ENCODE results near the gene SFT2D3. TPM values are rescaled to one million over a fixed set of nuclear protein-coding genes. Genes with fewer than 3 reads are reported as not detected.
"Not testable (repeated sequence)": the region's sequence is repeated elsewhere in the genome, so short reads cannot be mapped to it uniquely, and the experiment has no call there.

SFT2D3 gene
- polyA plus RNA-seq, 1 experiment, result 3.5 TPM

DNA sequence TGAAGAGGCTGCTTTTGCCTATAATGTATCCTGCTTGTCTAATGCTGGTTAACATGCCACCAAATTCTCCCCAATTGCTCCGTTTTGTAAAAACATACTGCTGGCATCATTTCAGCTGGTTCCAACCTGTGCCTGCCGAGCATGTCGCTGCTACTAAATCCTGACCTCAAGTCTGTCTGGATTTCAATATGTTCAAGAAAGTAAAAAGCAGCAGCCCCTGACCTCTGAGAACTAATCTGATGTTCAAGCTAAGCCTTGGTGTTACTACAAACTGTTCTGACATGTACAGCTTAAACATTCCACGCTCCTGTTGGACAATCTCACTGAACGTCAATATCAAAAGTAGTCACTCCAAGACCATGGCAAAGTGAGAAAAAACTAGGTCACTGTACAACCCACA, 46.3 kb downstream of the SFT2D3 start:
- no peak overlapping the region for H3K4me3 ChIP-seq (ENCODE audit: low read depth, low read length)

DNA sequence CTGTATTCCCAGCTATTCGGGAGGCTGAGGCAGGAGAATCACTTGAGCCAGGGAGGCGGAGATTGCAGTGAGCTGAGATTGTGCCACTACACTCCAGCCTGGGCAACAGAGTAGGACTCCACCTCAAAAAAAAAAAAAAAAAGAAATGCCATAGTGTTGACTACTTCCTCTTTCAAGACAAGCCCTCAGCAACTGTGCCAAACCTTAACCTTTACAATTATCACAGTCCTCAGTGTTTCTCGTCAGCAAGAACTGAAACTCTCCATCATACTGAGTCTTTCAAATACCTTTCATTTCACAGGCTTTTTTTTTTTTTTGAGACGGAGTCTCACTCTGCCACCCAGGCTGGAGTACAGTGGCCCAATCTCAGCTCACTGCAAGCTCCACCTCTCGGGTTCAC, 48.2 kb downstream of the SFT2D3 start:
- DNase-seq (ENCODE audit: low read depth); POLR2A ChIA-PET; CTCF ChIA-PET; H3K27me3 ChIP-seq (ENCODE audit: control insufficient read depth, insufficient read depth, low read length); H3K4me3 ChIP-seq (ENCODE audit: low read depth, low read length); H3K36me3 ChIP-seq (ENCODE audit: control insufficient read depth, insufficient read depth, low read length): not testable (repeated sequence)

More for the DNA sequence above, 46.3 kb downstream of the SFT2D3 start:
- CTCF ChIA-PET, result no interaction called here
- Histone ChIP-seq H3K27me3 (ENCODE audit: control insufficient read depth, insufficient read depth, low read length) (no peaks in the 10 kb centered on the region), H3K36me3 (ENCODE audit: control insufficient read depth, insufficient read depth, low read length) (no peaks in the 10 kb centered on the region; the same call in 1 of the 2 replicates)
- no peak for DNase-seq (ENCODE audit: low read depth)
- POLR2A ChIA-PET, result no interaction called here
- TF ChIP-seq, protein P1, sequence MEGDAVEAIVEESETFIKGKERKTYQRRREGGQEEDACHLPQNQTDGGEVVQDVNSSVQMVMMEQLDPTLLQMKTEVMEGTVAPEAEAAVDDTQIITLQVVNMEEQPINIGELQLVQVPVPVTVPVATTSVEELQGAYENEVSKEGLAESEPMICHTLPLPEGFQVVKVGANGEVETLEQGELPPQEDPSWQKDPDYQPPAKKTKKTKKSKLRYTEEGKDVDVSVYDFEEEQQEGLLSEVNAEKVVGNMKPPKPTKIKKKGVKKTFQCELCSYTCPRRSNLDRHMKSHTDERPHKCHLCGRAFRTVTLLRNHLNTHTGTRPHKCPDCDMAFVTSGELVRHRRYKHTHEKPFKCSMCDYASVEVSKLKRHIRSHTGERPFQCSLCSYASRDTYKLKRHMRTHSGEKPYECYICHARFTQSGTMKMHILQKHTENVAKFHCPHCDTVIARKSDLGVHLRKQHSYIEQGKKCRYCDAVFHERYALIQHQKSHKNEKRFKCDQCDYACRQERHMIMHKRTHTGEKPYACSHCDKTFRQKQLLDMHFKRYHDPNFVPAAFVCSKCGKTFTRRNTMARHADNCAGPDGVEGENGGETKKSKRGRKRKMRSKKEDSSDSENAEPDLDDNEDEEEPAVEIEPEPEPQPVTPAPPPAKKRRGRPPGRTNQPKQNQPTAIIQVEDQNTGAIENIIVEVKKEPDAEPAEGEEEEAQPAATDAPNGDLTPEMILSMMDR (IDR thresholded peaks at IDR 0.05; ENCODE audit: insufficient read depth, low read depth, low read length), result no peak

DNA sequence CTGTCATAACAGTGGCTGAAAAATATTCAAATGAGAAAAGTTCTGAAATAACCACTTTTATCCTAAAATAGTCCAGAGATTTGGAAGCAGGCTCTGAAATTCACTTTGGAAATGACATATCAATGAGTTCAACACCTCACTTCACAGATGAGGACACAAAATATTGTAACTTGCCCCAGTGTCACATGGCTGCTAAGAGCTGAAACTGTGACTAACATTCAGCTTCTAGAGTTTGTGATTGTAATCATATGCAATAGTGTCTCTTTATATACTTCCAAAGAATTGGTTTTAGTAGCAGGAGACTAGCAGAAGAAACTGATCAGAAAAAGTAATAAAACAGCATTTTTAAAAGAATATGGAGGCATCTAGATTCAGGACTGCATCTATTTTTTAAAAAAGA, 52.1 kb downstream of the SFT2D3 start:
- H3K27me3 ChIP-seq (ENCODE audit: control insufficient read depth, insufficient read depth, low read length), result no peaks in the 10 kb centered on the region
- H3K36me3 ChIP-seq (ENCODE audit: control insufficient read depth, insufficient read depth, low read length), result no peaks in the 10 kb centered on the region
- TF ChIP-seq, protein P1 (IDR thresholded peaks at IDR 0.05; ENCODE audit: insufficient read depth, low read depth, low read length), result no peak
- POLR2A ChIA-PET, result no interaction called here
- CTCF ChIA-PET, result no interaction called here
- no peak for DNase-seq (ENCODE audit: low read depth)
- no peak overlapping the region for H3K4me3 ChIP-seq (ENCODE audit: low read depth, low read length)

DNA sequence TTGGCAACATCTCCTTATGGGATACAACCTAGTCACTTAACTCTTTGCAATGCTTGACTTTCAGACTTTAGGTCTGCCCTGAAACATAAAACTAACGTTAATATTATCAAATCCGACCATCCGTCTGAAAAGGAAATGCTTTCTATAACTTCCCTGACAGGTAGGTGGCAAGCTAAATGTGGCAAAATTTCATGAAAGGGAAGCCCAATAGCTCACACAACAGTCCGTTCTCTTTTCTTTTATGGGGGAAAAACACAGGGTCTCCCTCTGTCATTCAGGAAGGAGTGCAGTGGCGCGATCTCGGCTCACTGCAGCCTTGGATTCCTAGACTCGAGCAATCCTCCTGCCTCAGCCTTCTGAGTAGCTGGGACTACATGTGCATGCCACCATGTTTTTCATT, 52.9 kb downstream of the SFT2D3 start:
- no peak for DNase-seq (ENCODE audit: low read depth)
- H3K4me3 ChIP-seq (ENCODE audit: low read depth, low read length), result no peak overlapping the region
- CTCF ChIA-PET, result no interaction called here
- TF ChIP-seq, protein P1 (IDR thresholded peaks at IDR 0.05; ENCODE audit: insufficient read depth, low read depth, low read length), result no peak
- H3K36me3 ChIP-seq (ENCODE audit: control insufficient read depth, insufficient read depth, low read length), result no peaks in the 10 kb centered on the region
- no peaks in the 10 kb centered on the region for H3K27me3 ChIP-seq (ENCODE audit: control insufficient read depth, insufficient read depth, low read length)
- POLR2A ChIA-PET, result no interaction called here

Other genes starting within 250 kb of the SFT2D3 start
- 23.9 and 33.8 TPM in 2 replicates for gene IWS1, start 175.0 kb upstream of the SFT2D3 start, polyA plus RNA-seq (2011; rRNA removed)
- 0.07 and 0.36 TPM in 2 replicates for gene MYO7B, start 165.8 kb upstream of the SFT2D3 start, polyA plus RNA-seq (2011; rRNA removed)
- gene GPR17, start 55.3 kb upstream of the SFT2D3 start, polyA plus RNA-seq (2011; rRNA removed), result not detected in 2 replicates
- gene LIMS2, start 26.0 kb upstream of the SFT2D3 start, polyA plus RNA-seq (2011; rRNA removed), result 33.2 and 46.1 TPM in 2 replicates
- gene WDR33, start 109.7 kb downstream of the SFT2D3 start, polyA plus RNA-seq (2011; rRNA removed), result 14.8 and 27.4 TPM in 2 replicates
- 7.4 and 11.8 TPM in 2 replicates for gene POLR2D, start 156.7 kb downstream of the SFT2D3 start, polyA plus RNA-seq (2011; rRNA removed)
- gene AMMECR1L, start 184.5 kb downstream of the SFT2D3 start, polyA plus RNA-seq (2011; rRNA removed), result 15.1 TPM in 2 replicates

Measured in BJ (cell line).